Hematopoietic multipotent progenitor cell treated with erythropoietin and hydrocortisone succinate and interleukin-3 and kit ligand, for 4 days (in vitro differentiated cells): Measurements from ENCODE around the gene ANGPTL1.
"Not testable (repeated sequence)": the region's sequence is repeated elsewhere in the genome, so short reads cannot be mapped to it uniquely, and the experiment has no call there.

Source experiments
- DNase-seq: peaks from one replicate; pipeline ENCODE4 v3.0.0-alpha.2; 2015

Gene ANGPTL1

GRCh38 chr1:178864326-178864725, 6.6 kb downstream of the ANGPTL1 start:
- no peak for DNase-seq

GRCh38 chr1:178862864-178863263, 8.0 kb downstream of the ANGPTL1 start:
- DNase-seq: no peak

GRCh38 chr1:178862416-178862815, 8.5 kb downstream of the ANGPTL1 start:
- no peak for DNase-seq

- DNase-seq: no peak
Measured at GRCh38 chr1:178857126-178857525, 13.8 kb downstream of the ANGPTL1 start.

GRCh38 chr1:178849918-178850317, 21.0 kb downstream of the ANGPTL1 start:
- no peak for DNase-seq

- DNase-seq: not testable (repeated sequence)
Measured at GRCh38 chr1:178847919-178848318, 23.0 kb downstream of the ANGPTL1 start.

GRCh38 chr1:178847396-178847849, 23.5 kb downstream of the ANGPTL1 start:
- no peak for DNase-seq

- DNase-seq: no peak
Measured at GRCh38 chr1:178846306-178846705, 24.6 kb downstream of the ANGPTL1 start.

GRCh38 chr1:178844436-178844835, 26.4 kb downstream of the ANGPTL1 start:
- no peak for DNase-seq

- no peak for DNase-seq
Measured at GRCh38 chr1:178825167-178825566, 45.7 kb downstream of the ANGPTL1 start.

GRCh38 chr1:178821134-178821866, 49.6 kb downstream of the ANGPTL1 start:
- DNase-seq: no peak

GRCh38 chr1:178819123-178819522, 51.8 kb downstream of the ANGPTL1 start:
- no peak for DNase-seq

GRCh38 chr1:178818416-178818815, 52.5 kb downstream of the ANGPTL1 start:
- DNase-seq: no peak

GRCh38 chr1:178810585-178810984, 60.3 kb downstream of the ANGPTL1 start:
- DNase-seq: no peak

- no peak for DNase-seq
Measured at GRCh38 chr1:178808529-178808928, 62.3 kb downstream of the ANGPTL1 start.

GRCh38 chr1:178806665-178807300, 64.1 kb downstream of the ANGPTL1 start:
- DNase-seq: no peak

- DNase-seq: no peak
Measured at GRCh38 chr1:178802873-178803272, 68.0 kb downstream of the ANGPTL1 start.
